ENCODE results near the gene PRPSAP1. TPM values are rescaled to one million over a fixed set of nuclear protein-coding genes. Genes with fewer than 3 reads are reported as not detected.

The PRPSAP1 gene
- total RNA-seq, 1 experiment from 2014 or later: 38.4 TPM

DNA sequence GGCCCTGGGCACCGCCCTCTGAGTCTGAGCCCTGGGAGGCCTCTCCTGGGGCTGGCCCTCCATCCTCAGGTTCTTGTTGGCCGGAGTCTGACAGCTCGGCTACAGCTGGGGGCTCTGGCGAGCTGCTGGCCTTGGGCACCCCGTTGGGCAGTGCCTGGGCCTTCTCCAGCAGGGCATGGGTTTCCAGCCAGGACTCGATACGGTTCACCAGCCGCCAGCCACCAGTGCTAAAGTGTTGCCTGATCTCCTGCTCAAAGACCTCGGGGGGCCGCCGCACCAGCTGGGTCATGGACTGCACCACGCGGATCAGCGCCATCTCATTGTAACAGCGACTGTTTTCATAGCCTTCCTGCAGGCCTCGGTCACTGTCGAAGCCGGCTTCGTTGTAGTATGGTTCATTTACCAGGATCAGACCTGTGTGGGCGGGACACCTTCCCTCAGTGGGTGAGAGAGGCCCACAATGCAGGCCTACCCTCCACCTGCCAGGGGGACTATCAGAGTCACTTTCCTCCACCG lies 37.5 kb upstream of the PRPSAP1 start:
- no peak overlapping the region for H3T11ph ChIP-seq (ENCODE audit: low read length)
- H2AK5ac ChIP-seq (ENCODE audit: insufficient read length, low read length): no peak overlapping the region
- H2AFZ ChIP-seq (ENCODE audit: low read length): no peak overlapping the region
- H3K18ac ChIP-seq (ENCODE audit: insufficient read length, low read depth, low read length): no peak overlapping the region
- peaks cover 6% of the 10 kb centered on the region; the same call in 1 of the 2 replicates for H3K4me1 ChIP-seq (ENCODE audit: insufficient read depth, low read length)
- no peak overlapping the region for H4K5ac ChIP-seq (ENCODE audit: insufficient read length, low read depth, low read length)
- H3K79me2 ChIP-seq (ENCODE audit: insufficient read depth, low read length): no peaks in the 10 kb centered on the region
- H3K4me2 ChIP-seq (ENCODE audit: insufficient read depth, insufficient read length, low read length): no peak overlapping the region
- no peak overlapping the region for H2BK120ac ChIP-seq (ENCODE audit: low read depth, low read length, poor library complexity, severe bottlenecking)
- no peak overlapping the region for H2BK12ac ChIP-seq (ENCODE audit: insufficient read length, low read depth, low read length)
- H3K36me3 Mint-ChIP-seq (ENCODE audit: insufficient read depth in 1 of 3, low read depth in 3 of 3): peaks cover 18 to 51% (median 43%) of the 10 kb centered on the region in 3 experiments
- H3K4me1 Mint-ChIP-seq: peaks cover 20 to 22% of the 10 kb centered on the region in 2 experiments
- H3K27ac Mint-ChIP-seq: peak overlapping the region in 2 of 3 experiments; percentile 34 to 55; a peak in 2 of 7 replicates
- no peaks in the 10 kb centered on the region for H3K9me3 Mint-ChIP-seq
- no peak overlapping the region for H4K91ac ChIP-seq (ENCODE audit: insufficient read length, low read depth, low read length)
- no peak for DNase-seq
- no peak overlapping the region for H3K4ac ChIP-seq (ENCODE audit: low read depth, low read length)
- TF ChIP-seq, protein P1, sequence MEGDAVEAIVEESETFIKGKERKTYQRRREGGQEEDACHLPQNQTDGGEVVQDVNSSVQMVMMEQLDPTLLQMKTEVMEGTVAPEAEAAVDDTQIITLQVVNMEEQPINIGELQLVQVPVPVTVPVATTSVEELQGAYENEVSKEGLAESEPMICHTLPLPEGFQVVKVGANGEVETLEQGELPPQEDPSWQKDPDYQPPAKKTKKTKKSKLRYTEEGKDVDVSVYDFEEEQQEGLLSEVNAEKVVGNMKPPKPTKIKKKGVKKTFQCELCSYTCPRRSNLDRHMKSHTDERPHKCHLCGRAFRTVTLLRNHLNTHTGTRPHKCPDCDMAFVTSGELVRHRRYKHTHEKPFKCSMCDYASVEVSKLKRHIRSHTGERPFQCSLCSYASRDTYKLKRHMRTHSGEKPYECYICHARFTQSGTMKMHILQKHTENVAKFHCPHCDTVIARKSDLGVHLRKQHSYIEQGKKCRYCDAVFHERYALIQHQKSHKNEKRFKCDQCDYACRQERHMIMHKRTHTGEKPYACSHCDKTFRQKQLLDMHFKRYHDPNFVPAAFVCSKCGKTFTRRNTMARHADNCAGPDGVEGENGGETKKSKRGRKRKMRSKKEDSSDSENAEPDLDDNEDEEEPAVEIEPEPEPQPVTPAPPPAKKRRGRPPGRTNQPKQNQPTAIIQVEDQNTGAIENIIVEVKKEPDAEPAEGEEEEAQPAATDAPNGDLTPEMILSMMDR (conservative IDR thresholded peaks at IDR 0.05): no peak
- peaks cover 8% of the 10 kb centered on the region for H3K27me3 Mint-ChIP-seq (ENCODE audit: low read depth)
- no peak overlapping the region for H3K4me3 Mint-ChIP-seq
- no CpG with 5 or more reads among the region's 21 CpGs for WGBS (ENCODE audit: extremely low coverage, insufficient read length, low lambda C conversion rate)
- H4K8ac ChIP-seq (replicated peaks; ENCODE audit: insufficient read length, low read depth, low read length): no peak overlapping the region
- H3K27me3 ChIP-seq (ENCODE audit: insufficient read depth, low read length): no peaks in the 10 kb centered on the region; the same call in 1 of the 2 replicates
- no peaks in the 10 kb centered on the region for H4K20me1 ChIP-seq (ENCODE audit: control insufficient read depth, insufficient read depth, insufficient read length)
- H3K27ac ChIP-seq (ENCODE audit: insufficient read length, low read depth, low read length): no peak overlapping the region
- H2BK15ac ChIP-seq (ENCODE audit: low read depth, low read length): no peak overlapping the region
- H3K23me2 ChIP-seq (ENCODE audit: insufficient read length, low read depth, low read length, poor library complexity, severe bottlenecking): no peaks in the 10 kb centered on the region
- no peak overlapping the region for H3K9ac ChIP-seq (ENCODE audit: extremely low read depth, insufficient read length, low read length)
- H3K9me3 ChIP-seq (ENCODE audit: control insufficient read depth, low read depth, low read length): no peaks in the 10 kb centered on the region
- H3K79me1 ChIP-seq (ENCODE audit: insufficient read depth, low read depth, low read length, poor library complexity, severe bottlenecking): no peaks in the 10 kb centered on the region
- no peak overlapping the region for H3K14ac ChIP-seq (ENCODE audit: insufficient read depth, low read length)
- H2BK20ac ChIP-seq (ENCODE audit: low read depth, low read length, poor library complexity, severe bottlenecking): no peak overlapping the region
- H3K56ac ChIP-seq (ENCODE audit: insufficient read length, low read depth, low read length): no peak overlapping the region
- no peak overlapping the region for H2BK5ac ChIP-seq (ENCODE audit: insufficient read length, low read length)
- H3K23ac ChIP-seq (ENCODE audit: insufficient read length, low read depth, low read length): no peak overlapping the region

Measured in H9 (cell line).